Thoracic aorta (tissue), 2 donors: ENCODE results near the gene INPP5A. TPM values are rescaled to one million over a fixed set of nuclear protein-coding genes. Genes with fewer than 3 reads are reported as not detected.

Experiments
- ATAC-seq: fragments of 150-250 bp; one replicate; pipeline ENCODE4 v1.8.0; 2017; ENCODE audit warnings: low read depth; ENCODE audit not compliant: insufficient number of reproducible peaks, low FRiP score
- DNase-seq: peaks from one replicate; pipeline ENCODE4 v3.0.0-alpha.2; 2020; ENCODE audit warnings: low spot score
- H3K27ac ChIP-seq, 2 donors: fragments of 200-600 bp; sonication (generic); 1 replicate in 1 of 2; 2 replicates in 1 of 2; pipeline ENCODE4 v1.5.1; 2016; ENCODE audit warnings: mild to moderate bottlenecking in 2 of 2, moderate library complexity in 2 of 2
- H3K27me3 ChIP-seq: fragments of 200-600 bp; sonication (generic); replicated peaks from 2 replicates; pipeline ENCODE4 v1.6.0; 2016; ENCODE audit warnings: mild to moderate bottlenecking; ENCODE audit not compliant: insufficient read depth
- H3K36me3 ChIP-seq: fragments of 200-600 bp; sonication (generic); one replicate; pipeline ENCODE4 v1.5.1; 2016
- H3K4me1 ChIP-seq, 2 donors: fragments of 200-600 bp; sonication (generic); 1 replicate in 1 of 2; 2 replicates in 1 of 2; pipeline versions ENCODE4 v1.5.1 to v1.6.0; 2016; ENCODE audit warnings: low read depth in 2 of 2, mild to moderate bottlenecking in 1 of 2; ENCODE audit not compliant: control insufficient read depth in 1 of 2
- H3K4me3 ChIP-seq: fragments of 200-600 bp; sonication (generic); 2 replicates; pipeline ENCODE4 v1.5.1; 2016; ENCODE audit warnings: mild to moderate bottlenecking
- H3K9me3 ChIP-seq: fragments of 200-600 bp; sonication (generic); 2 replicates; pipeline ENCODE4 v1.5.1; 2016
- CTCF ChIP-seq: fragments of 200-600 bp; sonication (generic); IDR thresholded peaks from one replicate; pipeline ENCODE4 v1.5.1; 2019; ENCODE audit warnings: antibody characterized with exemption
- total RNA-seq, 2 donors: library from RNA; depleted of rRNA; stranded (reverse); fragments of >200 nt; gene quantifications; one replicate each; pipeline versions ENCODE4 v1.1.0 to v1.2.3, GENCODE V29; 2016

INPP5A gene
- total RNA-seq, 2 donors from 2014 or later, result 120 to 142 TPM

- Histone ChIP-seq H3K4me3 (no peak overlapping the region), H3K27ac (no peak overlapping the region), H3K27me3 (no peaks in the 10 kb centered on the region), H3K36me3 (peaks cover 10% of the 10 kb centered on the region), H3K4me1 (peaks cover 5 to 22% of the 10 kb centered on the region in 2 donors), H3K9me3 (no peaks in the 10 kb centered on the region)
- no peak for ATAC-seq
- no peak for TF ChIP-seq CTCF
- DNase-seq, result no peak
Observed at GRCh38 chr10:132687181-132687892, 149.8 kb downstream of the INPP5A start.

GRCh38 chr10:132687893-132688579 lies 150.4 kb downstream of the INPP5A start:
- TF ChIP-seq CTCF, result no peak
- H3K27me3 ChIP-seq, result no peaks in the 10 kb centered on the region
- no peaks in the 10 kb centered on the region for H3K9me3 ChIP-seq
- no peak overlapping the region for H3K4me3 ChIP-seq
- H3K36me3 ChIP-seq, result peaks cover 10% of the 10 kb centered on the region
- no peak overlapping the region for H3K27ac ChIP-seq
- ATAC-seq (no peak), DNase-seq (no peak)
- peaks cover 5 to 22% of the 10 kb centered on the region in 2 donors for H3K4me1 ChIP-seq

- Histone ChIP-seq H3K9me3 (no peaks in the 10 kb centered on the region), H3K4me3 (no peak overlapping the region), H3K4me1 (peaks cover 5 to 22% of the 10 kb centered on the region in 2 donors), H3K36me3 (peaks cover 10% of the 10 kb centered on the region), H3K27ac (no peak overlapping the region), H3K27me3 (no peaks in the 10 kb centered on the region)
- no peak for TF ChIP-seq CTCF
- ATAC-seq (no peak), DNase-seq (no peak)
Observed at GRCh38 chr10:132688580-132689420, 151.2 kb downstream of the INPP5A start.

GRCh38 chr10:132689721-132690360 lies 152.3 kb downstream of the INPP5A start:
- Histone ChIP-seq H3K36me3 (peaks cover 10% of the 10 kb centered on the region), H3K27ac (no peak overlapping the region), H3K4me1 (peaks cover under 1 to 13% of the 10 kb centered on the region in 2 donors), H3K9me3 (no peaks in the 10 kb centered on the region), H3K4me3 (no peak overlapping the region), H3K27me3 (no peaks in the 10 kb centered on the region)
- no peak for TF ChIP-seq CTCF
- no peak for DNase-seq
- ATAC-seq, result no peak
